Islet of Langerhans (tissue), 1 donor: ENCODE results near the gene LAMP1.
"Not testable (repeated sequence)": the region's sequence is repeated elsewhere in the genome, so short reads cannot be mapped to it uniquely, and the experiment has no call there.

ENCODE experiments used
- FAIRE-seq: peaks from one replicate; lab custom pipeline; 2011; peaks lifted over from hg19 to GRCh38; lab: Jason Lieb, UNC

Gene LAMP1

DNA sequence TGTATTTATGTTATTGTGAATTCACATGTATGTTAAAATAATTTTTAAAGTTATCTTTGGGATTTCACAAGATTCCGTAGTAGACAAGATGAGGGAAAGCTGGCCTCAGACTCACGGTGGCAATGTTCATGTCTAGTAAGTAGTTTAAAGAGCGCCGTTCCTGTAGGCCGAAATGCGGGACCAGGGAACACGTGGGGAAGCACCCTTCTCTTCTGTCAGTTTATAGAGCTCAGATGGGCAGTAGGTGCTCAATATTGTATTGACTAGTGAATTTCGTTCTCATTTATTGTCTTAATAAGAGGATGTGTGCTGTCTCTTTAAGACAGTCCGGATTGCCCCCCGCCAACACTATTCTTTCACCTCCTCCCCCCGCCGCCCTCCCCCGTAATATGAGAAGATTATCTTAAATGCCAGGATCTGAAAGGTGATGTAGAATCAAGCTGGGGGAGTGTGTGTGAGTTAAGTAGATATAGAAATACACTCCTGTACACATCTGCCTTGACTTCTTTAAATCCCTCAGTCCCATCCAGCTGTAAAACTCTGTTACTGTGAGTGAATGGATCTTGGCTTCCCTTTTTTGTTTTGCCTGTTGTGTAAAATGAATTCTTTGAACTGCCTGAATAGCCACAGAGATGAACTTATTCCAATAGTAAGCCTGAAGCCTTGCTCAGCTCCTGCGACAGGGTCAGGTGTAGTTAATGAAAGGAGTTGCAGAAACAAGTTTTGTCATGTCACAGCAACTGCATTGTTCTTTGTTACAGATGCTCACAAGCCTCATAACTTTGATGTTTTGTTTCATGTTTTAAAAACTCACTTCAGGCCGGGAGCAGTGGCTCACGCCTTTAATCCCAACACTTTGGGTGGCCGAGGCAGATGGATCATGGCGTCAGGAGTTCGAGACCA is 1.3 kb downstream of the LAMP1 start:
- FAIRE-seq, result no peak

DNA sequence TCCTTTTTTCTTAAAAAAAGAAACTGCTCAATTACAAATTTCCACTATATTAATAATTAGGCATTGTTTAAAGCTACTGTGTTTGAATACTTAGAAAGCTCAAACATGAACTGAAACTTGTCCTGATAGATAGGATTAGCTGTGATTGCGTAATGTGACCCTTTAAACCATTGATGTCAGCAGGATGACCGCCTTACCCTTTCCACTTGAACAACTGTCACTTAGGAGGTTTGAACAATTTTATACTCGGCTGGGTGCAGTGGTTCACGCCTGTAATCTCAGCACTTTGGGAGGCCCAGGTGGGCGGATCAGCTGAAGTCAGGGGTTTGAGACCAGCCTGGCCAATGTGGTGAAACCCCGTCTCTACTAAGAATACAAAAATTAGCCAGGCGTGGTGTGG is 2.9 kb downstream of the LAMP1 start:
- no peak for FAIRE-seq

DNA sequence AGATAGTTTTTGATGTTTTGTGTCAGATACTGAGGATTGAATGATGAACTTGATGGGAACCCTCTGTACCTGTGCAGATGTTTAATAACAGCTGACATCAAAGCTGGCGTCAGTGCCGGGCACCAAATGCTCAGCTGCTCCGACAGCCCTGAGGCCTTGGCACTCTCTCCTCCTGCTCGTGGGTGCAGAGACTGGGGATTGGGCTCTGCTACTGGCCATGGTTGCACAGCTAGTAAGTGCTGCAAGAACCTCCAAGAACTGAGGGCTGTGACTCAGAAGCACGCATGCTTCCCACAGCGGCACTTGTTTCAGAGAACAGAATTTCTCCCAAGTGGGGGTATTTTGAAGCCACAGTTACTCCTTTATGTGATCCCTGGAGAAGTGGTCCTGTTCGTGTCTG is 5.9 kb downstream of the LAMP1 start:
- no peak for FAIRE-seq

DNA sequence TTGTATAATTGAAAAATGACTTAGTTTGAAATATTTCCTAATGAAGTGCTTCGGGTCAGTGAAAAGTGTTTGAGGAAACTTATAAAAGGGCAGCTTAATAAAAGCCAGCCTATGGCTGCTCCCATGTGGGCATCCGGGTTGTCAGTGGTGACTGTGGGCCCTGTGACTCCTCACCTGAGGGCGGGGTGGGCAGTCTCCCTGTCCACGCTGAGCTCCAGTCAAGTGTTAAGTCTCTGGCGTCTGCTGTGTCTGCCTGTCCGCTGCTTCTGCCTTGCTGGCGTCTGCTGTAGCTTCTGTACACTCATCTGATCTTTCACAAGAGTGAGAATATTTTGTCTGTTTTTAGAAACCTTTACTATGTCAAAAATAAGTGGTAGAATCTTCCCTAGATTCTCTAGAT is 7.1 kb downstream of the LAMP1 start:
- no peak for FAIRE-seq

DNA sequence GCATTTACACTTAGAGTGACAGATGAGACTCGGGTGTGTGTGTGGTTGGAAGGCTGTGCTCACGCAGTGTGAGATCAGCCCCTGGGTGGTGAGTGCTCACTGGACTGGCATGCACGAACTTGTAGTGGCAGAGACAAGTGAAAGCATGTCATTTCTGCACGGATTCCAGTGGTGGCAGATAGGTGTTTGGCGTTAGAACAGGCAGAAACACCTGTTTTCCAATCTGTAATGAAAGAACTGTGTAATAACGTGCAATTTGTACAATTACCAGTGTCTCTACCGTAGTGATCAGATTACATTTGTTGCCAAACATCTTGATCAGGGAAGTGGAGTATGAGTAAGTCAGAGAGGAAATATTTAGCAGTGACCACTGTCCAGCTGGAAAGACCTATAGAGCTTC is 8.2 kb downstream of the LAMP1 start:
- no peak for FAIRE-seq

DNA sequence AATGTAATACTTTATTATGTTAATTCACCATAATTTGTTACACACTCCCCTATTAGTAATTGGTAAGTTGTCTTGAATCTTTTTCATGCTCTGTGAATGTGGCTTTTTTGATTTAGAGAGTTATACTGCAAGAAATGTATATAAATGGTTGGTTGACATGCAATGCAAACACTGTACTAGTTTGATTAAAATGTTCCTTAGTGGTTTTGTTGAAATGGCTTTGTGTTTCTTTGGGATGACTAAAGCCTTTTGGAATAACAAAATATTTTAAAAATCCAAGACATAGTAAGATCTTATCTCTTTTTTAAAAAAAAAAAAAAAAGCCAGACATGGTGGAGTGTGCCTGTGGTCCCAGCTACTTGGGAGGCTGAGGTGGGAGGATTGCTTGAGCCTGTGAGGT is 10.5 kb downstream of the LAMP1 start:
- FAIRE-seq, result no peak

DNA sequence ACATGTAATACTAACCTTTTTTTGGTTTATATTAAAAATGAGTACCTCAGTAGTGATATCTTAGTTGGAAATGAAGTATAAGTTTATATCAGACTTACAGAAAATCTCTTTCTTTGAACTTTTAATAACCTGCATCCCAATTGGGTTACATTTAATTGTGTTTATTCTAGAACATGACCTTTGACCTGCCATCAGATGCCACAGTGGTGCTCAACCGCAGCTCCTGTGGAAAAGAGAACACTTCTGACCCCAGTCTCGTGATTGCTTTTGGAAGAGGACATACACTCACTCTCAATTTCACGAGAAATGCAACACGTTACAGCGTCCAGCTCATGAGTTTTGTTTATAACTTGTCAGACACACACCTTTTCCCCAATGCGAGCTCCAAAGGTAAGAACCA is 12.4 kb downstream of the LAMP1 start:
- no peak for FAIRE-seq

DNA sequence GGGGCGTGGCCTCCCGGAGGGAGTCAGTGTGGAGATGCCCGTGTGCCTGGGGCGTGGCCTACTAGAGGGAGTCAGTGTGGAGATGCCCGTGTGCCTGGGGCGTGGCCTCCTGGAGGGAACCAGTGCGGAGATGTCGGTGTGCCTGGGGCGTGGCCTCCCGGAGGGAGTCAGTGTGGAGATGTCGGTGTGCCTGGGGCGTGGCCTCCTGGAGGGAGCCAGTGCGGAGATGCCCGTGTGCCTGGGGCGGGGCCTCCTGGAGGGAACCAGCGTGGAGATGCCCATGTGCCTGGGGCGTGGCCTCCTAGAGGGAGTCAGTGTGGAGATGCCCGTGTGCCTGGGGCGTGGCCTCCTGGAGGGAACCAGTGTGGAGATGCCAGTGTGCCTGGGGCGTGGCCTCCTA is 17.1 kb downstream of the LAMP1 start:
- FAIRE-seq, result not testable (repeated sequence)

DNA sequence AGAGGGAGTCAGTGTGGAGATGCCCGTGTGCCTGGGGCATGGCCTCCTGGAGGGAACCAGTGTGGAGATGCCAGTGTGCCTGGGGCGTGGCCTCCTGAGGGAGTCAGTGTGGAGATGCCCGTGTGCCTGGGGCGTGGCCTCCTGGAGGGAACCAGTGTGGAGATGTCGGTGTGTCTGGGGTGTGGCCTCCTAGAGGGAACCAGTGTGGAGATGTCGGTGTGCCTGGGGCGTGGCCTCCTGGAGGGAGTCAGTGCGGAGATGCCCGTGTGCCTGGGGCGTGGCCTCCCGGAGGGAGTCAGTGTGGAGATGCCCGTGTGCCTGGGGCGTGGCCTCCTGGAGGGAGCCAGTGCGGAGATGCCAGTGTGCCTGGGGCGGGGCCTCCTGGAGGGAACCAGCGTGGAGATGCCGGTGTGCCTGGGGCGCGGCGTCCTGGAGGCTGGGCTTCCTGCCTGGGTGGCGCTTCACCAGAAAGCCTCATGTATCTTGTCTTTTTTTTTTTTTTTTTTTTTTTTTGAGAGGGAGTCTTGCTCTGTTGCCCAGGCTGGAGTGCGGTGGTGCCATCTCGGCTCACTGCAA is 17.9 kb downstream of the LAMP1 start:
- not testable (repeated sequence) for FAIRE-seq

DNA sequence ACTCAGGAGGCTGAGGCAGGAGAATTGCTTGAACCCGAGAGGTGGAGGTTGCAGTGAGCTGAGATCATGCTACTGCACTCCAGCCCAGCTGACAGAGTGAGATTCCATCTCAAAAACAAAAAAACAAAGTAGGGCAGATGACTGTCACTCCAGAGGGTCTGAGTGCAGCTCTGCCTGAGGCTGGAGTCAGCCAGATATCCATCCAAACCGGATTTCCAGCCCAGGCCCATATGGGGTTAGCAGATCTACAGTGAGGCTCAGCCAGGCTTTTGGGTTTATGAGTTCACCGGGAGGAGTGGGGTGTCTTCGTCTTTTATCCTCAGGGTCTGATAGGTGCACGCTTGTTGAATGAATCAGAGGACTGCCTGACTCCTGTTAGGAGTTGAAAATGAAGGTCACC is 19.0 kb downstream of the LAMP1 start:
- FAIRE-seq, result no peak

DNA sequence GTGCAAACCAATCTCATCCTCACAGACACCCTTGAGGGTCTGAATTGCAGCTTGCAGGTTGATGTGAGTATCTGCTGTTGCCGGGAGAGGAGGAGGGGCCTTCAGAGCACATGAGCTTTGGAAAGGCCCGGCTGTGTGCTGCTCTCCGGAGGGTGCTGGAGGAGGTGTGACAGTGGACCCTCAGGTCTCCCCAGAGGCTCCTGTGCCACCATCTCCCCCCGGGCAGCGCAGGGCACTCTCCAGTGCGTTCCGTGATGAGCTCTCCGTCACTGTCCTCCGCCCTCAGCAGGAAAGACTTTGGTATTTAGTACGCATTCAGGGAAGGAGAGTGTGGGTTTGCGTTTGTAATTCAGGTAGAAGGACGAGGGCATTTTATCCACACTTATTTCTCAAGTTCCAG is 20.0 kb downstream of the LAMP1 start:
- no peak for FAIRE-seq

DNA sequence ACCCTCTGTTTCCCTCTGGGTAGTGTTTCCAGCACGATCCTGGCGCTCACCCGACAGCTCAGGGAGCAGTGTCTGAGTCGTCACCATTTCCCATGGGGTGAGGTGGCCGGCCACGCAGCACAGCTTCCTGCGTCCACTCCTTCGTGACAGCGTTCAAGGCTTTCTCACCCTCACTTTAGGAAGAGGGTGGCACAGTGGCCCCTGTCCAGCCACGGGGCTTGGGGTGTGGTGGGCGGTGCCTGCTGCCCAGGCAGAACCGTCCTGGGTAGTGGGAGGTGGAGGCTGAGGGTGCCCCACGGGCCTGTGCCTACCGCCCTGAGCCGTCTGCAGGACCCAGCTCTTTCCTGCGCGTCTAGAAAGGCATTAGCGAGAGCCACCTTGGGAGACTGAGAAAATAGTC is 21.9 kb downstream of the LAMP1 start:
- FAIRE-seq, result no peak

DNA sequence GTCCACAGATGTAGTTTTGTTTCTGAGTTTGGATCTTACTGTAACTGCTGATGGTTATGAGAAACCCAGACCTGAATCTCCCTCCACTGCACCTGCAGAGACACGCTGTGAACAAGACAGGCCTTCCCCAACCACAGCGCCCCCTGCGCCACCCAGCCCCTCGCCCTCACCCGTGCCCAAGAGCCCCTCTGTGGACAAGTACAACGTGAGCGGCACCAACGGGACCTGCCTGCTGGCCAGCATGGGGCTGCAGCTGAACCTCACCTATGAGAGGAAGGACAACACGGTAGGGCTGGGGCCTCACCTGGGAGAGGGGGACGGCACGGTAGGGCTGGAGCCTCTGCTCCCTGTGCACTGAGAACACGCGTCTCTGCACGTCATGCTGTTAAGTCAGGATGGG is 22.3 kb downstream of the LAMP1 start:
- no peak for FAIRE-seq

DNA sequence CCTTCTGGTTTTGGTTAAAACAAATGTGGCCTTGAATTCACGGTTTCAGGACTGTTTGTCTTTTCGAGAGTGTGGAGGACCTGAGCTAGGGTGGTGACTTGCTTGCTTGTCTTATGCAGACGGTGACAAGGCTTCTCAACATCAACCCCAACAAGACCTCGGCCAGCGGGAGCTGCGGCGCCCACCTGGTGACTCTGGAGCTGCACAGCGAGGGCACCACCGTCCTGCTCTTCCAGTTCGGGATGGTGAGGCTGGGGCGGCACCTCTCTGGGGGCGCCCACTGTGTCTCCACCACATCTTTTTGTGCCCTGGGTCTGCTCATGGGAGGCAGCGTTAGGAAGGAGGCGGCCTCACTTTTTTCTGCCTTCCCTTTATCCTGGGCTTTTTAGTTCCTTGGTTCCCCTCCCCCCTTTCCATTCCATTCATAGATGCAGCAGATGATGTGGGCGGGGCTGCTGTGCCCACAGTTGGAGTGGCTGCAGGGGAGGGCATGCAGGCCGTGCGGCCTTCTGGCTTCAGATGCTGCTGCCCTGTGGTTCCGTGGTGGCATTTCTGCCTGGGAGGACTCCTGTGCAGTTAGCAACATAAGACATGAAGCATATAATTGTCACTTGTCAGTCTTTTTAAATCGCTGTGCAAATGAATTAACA is 23.3 kb downstream of the LAMP1 start:
- no peak for FAIRE-seq

DNA sequence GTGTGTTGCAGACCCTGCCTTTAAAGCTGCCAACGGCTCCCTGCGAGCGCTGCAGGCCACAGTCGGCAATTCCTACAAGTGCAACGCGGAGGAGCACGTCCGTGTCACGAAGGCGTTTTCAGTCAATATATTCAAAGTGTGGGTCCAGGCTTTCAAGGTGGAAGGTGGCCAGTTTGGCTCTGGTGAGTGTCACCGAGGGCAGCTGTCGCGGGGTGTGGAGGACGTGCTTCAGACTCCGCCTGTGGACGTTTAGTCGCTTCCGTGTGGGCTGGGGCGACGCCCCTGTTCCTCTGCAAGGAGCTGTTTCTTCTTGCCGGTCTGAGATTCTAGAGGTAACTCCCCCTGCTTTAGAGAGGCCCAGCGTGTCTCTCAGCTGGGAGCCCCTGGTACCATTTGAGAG is 24.5 kb downstream of the LAMP1 start:
- no peak for FAIRE-seq

DNA sequence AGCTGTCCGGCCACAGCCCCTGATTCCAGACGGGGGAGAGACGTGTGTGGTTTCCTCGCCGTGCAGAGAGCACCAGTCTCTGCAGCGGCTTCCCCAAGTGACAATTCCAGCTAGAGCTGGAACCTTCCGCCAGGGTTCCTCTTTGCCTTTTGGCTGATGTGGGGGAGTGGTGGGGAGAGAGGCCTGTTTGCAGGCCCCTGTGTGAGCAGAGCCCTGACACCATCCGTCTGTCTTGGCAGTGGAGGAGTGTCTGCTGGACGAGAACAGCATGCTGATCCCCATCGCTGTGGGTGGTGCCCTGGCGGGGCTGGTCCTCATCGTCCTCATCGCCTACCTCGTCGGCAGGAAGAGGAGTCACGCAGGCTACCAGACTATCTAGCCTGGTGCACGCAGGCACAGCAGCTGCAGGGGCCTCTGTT is 25.0 kb downstream of the LAMP1 start:
- no peak for FAIRE-seq

DNA sequence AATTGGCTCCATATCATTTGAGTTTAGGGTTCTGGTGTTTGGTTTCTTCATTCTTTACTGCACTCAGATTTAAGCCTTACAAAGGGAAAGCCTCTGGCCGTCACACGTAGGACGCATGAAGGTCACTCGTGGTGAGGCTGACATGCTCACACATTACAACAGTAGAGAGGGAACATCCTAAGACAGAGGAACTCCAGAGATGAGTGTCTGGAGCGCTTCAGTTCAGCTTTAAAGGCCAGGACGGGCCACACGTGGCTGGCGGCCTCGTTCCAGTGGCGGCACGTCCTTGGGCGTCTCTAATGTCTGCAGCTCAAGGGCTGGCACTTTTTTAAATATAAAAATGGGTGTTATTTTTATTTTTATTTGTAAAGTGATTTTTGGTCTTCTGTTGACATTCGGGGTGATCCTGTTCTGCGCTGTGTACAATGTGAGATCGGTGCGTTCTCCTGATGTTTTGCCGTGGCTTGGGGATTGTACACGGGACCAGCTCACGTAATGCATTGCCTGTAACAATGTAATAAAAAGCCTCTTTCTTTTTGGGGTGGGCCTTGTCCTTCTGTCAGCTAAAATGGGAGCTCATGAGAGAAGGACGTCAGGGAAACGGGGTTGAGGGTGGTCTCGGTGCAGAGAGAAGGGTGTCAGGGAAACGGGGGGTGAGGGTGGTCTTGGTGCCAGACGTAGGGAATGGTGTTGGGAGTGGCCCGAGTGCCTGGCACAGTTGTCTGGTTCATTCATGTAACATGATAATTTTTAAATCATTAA is 26.0 kb downstream of the LAMP1 start:
- no peak for FAIRE-seq

DNA sequence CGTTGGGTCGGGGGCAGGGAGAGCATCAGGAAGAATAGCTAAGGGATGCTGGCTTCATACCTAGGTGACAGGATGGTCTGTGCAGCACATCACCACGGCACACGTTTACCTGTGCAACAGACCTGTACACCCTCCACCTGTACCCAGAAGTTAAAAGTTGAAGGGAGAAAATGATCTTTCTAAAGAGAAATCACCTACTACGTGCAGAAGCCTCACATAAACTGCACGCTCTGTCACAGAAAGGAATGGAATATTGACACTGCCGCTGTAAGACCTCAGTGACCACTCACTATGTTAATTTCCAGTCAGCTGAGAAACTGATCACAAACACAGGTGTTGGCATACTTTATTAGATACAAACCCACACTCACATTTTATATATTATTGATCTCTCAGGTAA is 26.8 kb downstream of the LAMP1 start:
- no peak for FAIRE-seq

DNA sequence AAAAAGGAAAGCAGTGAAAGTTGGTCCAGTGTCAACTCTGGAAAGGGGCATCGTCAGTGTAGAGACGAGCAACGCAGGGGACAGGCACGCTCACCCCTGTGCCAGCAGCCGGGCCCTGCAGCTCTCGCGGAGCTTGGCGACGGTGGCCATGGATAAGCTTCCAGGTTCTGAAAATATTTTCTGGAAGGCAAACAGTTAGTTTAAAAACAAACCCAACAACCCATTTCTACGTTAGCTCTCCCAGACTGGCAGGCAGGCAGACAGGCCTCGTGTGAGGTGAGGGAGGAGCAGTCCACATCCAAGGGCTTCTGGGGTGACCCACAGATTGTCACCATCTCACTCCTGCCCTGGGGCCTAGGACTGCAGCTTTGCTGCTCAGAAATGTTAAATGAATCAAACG is 27.4 kb downstream of the LAMP1 start:
- no peak for FAIRE-seq

DNA sequence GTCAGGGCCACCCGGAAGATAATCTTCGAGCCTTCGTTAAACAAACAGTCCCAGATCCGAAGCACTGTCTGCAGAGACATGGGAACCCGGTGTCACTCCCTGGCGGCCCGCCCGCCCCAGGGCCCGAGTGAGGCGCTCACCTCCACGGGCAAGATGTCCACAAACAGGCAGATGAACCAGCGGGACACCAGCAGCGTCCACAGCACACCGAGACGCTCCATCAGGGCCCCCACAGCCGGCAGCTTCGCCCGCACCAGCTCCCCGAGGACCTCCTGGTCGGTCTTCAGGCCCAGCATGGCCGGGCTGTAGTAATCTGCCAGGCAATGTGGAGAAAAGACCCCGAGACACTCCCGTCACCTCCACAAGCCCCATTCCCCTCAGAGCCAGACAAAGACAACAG is 28.7 kb downstream of the LAMP1 start:
- no peak for FAIRE-seq

DNA sequence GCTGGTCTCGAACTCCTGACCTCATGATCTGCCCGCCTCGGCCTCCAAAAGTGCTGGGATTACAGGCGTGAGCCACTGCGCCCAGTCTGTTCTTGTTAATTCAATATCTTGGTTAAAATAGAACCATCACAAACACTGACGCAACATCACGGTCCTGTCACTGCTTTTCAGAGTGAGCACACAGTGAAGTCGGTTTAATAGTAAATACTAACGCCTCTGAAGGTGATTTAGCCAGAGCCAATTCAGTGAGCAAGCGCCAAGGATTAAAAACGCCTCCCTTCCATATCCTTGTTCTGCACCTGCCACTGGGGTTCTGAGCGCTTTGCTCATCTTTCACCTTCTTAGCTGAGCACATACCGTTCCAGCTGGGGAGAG is 30.3 kb downstream of the LAMP1 start:
- FAIRE-seq, result no peak

DNA sequence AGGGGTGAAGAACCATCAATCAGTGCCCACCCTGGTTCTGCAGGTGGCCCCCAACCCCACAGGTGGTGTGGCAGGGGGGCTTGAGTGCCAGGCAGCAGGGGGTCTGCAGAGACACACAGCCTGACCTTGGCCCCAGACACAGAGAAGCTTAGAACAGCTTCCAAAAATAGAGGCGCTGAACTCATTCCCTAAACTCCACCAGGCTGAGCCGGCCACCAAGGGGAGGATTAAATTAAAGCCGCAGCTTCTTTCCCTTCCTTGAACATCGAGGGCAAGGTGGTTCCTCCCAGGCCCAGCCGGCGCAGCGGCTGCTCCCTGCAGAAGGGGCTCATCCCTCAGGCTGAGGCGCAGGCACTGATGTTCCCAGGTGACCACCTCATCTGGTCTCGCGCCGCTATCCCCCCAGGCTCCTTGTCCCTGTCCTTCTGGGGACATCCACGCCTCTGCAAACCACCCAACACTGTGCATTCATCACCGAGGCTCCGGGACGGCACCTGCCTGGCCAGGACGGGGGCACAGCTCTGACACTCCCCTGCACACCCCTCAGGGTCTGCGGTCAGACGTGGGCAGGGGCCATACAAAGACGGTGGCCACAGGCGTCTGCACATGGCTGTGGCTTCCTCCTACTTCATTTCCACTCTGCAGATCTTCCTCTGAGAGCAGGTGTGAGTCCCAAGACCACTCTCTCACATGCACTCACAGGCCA is 30.9 kb downstream of the LAMP1 start:
- FAIRE-seq, result no peak
